ENCODE results near the gene CDC73. TPM values are rescaled to one million over a fixed set of nuclear protein-coding genes. Genes with fewer than 3 reads are reported as not detected.

Gene CDC73
- total and polyA plus RNA-seq, 2 of the 13 experiments (the other 11 are each of a cell fraction or from before 2014, with no cell fraction given), result 20.2 to 26.3 TPM

GRCh38 chr1:193104907-193105820 lies 16.7 kb upstream of the CDC73 start, which contains the start of gene GLRX2 (continued):
- TF ChIP-seq ZBTB46 (CRISPR knock-in tag; IDR thresholded peaks at IDR 0.05; ENCODE audit: borderline replicate concordance) (no peak), ZNF263 (CRISPR knock-in tag; IDR thresholded peaks at IDR 0.05) (peak; percentile 14; the same call in 1 of the 2 replicates), ZNF883 (CRISPR knock-in tag; IDR thresholded peaks at IDR 0.05; ENCODE audit: not compliant biosample characterization) (peak; percentile 84), SALL2 (CRISPR knock-in tag; IDR thresholded peaks at IDR 0.05) (peak; percentile 78; the same call in 1 of the 2 replicates), ZNF772 (CRISPR knock-in tag; IDR thresholded peaks at IDR 0.05) (no peak), YEATS2 (CRISPR knock-in tag; IDR thresholded peaks at IDR 0.05; ENCODE audit: borderline replicate concordance) (peak; percentile 53; the same call in 1 of the 2 replicates), ZMYM4 (CRISPR knock-in tag; IDR thresholded peaks at IDR 0.05) (peak; percentile 23; the same call in 1 of the 2 replicates), DR1 (CRISPR knock-in tag; IDR thresholded peaks at IDR 0.05) (no peak; the same call in 1 of the 2 replicates), ZNF614 (CRISPR knock-in tag; IDR thresholded peaks at IDR 0.05; ENCODE audit: borderline replicate concordance) (peak; percentile 53; the same call in 1 of the 2 replicates), ZNF335 (CRISPR knock-in tag; IDR thresholded peaks at IDR 0.05) (peak; percentile 99), POGZ (CRISPR knock-in tag; IDR thresholded peaks at IDR 0.05) (peak; percentile 35; the same call in 1 of the 2 replicates), TEAD3 (CRISPR knock-in tag; optimal IDR thresholded peaks at IDR 0.05; ENCODE audit: borderline replicate concordance) (peak; percentile 72), MTERF4 (CRISPR knock-in tag; IDR thresholded peaks at IDR 0.05) (peak; percentile 72; the same call in 1 of the 2 replicates), KLF11 (CRISPR knock-in tag; IDR thresholded peaks at IDR 0.05) (0 out of 2 replicates have a peak, but pooled peaks have one; percentile 2), ZNF737 (CRISPR knock-in tag; IDR thresholded peaks at IDR 0.05; ENCODE audit: borderline replicate concordance) (no peak)
- TF ChIP-seq, protein P1, sequence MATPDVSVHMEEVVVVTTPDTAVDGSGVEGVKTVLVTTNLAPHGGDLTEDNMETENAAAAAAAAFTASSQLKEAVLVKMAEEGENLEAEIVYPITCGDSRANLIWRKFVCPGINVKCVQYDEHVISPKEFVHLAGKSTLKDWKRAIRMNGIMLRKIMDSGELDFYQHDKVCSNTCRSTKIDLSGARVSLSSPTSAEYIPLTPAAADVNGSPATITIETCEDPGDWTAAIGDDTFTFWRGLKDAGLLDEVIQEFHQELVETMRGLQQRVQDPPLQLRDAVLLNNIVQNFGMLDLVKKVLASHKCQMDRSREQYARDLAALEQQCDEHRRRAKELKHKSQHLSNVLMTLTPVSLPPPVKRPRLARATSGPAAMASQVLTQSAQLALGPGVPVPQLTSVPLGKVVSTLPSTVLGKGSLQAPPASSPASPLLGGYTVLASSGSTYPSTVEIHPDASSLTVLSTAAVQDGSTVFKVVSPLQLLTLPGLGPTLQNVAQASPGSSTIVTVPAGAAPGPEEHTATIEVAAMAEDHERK (CRISPR knock-in tag; IDR thresholded peaks at IDR 0.05; ENCODE audit: low read depth), result no peak
- TF ChIP-seq, protein P2, sequence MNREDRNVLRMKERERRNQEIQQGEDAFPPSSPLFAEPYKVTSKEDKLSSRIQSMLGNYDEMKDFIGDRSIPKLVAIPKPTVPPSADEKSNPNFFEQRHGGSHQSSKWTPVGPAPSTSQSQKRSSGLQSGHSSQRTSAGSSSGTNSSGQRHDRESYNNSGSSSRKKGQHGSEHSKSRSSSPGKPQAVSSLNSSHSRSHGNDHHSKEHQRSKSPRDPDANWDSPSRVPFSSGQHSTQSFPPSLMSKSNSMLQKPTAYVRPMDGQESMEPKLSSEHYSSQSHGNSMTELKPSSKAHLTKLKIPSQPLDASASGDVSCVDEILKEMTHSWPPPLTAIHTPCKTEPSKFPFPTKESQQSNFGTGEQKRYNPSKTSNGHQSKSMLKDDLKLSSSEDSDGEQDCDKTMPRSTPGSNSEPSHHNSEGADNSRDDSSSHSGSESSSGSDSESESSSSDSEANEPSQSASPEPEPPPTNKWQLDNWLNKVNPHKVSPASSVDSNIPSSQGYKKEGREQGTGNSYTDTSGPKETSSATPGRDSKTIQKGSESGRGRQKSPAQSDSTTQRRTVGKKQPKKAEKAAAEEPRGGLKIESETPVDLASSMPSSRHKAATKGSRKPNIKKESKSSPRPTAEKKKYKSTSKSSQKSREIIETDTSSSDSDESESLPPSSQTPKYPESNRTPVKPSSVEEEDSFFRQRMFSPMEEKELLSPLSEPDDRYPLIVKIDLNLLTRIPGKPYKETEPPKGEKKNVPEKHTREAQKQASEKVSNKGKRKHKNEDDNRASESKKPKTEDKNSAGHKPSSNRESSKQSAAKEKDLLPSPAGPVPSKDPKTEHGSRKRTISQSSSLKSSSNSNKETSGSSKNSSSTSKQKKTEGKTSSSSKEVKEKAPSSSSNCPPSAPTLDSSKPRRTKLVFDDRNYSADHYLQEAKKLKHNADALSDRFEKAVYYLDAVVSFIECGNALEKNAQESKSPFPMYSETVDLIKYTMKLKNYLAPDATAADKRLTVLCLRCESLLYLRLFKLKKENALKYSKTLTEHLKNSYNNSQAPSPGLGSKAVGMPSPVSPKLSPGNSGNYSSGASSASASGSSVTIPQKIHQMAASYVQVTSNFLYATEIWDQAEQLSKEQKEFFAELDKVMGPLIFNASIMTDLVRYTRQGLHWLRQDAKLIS (CRISPR knock-in tag; IDR thresholded peaks at IDR 0.05), result 0 out of 2 replicates have a peak, but pooled peaks have one; percentile 52
- TF ChIP-seq, protein P3, sequence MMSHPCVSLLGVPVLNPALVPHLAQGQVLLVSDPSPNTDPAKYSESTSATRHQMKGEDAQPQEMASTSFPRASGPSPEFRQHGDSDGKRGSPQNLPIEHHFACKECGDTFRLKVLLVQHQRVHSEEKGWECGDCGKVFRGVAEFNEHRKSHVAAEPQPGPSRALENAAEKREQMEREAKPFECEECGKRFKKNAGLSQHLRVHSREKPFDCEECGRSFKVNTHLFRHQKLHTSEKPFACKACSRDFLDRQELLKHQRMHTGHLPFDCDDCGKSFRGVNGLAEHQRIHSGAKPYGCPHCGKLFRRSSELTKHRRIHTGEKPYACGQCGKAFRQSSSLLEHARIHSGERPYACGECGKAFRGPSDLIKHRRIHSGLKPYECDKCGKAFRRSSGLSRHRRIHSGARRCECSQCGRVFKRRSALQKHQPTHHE (CRISPR knock-in tag; IDR thresholded peaks at IDR 0.05; ENCODE audit: borderline replicate concordance), result peak; percentile 41; the same call in 1 of the 2 replicates

All from HepG2 (cell line).